ENCODE results near the gene ARHGEF7.

ARHGEF7 gene

DNA sequence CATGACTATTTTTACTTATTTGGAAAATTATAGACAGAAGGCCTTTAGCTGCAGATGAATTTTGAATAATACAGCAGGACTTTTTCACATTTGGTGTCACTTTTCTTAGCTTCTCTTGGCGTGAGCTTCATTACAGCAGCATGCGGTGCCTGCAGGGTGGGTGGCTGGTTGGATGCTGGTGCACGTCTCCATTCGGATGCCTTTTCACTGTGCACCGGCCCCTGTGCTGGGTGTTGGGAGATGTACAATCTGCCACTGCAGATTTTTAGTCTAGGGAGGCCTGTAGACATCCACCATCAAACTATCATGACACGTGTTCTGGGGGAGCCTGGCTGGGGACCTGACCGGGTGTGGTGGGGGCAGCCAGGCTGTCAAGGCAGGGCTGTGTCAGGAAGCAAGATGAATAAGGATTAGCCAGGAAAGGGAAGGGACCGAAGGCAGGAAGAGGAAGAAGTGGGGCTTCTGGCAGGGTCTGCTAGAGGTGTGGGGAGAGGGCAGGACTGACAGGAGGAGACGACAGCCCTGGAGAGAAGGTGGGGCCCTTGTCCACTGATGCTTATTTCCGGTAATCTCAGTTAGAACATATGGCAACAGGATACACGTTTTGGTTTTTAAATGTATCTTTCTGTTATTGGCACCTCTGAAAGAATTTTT is 88.8 kb downstream of the ARHGEF7 start:
- TF ChIP-seq, protein P1, sequence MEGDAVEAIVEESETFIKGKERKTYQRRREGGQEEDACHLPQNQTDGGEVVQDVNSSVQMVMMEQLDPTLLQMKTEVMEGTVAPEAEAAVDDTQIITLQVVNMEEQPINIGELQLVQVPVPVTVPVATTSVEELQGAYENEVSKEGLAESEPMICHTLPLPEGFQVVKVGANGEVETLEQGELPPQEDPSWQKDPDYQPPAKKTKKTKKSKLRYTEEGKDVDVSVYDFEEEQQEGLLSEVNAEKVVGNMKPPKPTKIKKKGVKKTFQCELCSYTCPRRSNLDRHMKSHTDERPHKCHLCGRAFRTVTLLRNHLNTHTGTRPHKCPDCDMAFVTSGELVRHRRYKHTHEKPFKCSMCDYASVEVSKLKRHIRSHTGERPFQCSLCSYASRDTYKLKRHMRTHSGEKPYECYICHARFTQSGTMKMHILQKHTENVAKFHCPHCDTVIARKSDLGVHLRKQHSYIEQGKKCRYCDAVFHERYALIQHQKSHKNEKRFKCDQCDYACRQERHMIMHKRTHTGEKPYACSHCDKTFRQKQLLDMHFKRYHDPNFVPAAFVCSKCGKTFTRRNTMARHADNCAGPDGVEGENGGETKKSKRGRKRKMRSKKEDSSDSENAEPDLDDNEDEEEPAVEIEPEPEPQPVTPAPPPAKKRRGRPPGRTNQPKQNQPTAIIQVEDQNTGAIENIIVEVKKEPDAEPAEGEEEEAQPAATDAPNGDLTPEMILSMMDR (conservative IDR thresholded peaks at IDR 0.05; ENCODE audit: control insufficient read depth, insufficient read depth, low read depth, low read length) = no peak
- H3K4me3 ChIP-seq (ENCODE audit: control insufficient read depth, low read depth, low read length) = peak overlapping the region; percentile 21

DNA sequence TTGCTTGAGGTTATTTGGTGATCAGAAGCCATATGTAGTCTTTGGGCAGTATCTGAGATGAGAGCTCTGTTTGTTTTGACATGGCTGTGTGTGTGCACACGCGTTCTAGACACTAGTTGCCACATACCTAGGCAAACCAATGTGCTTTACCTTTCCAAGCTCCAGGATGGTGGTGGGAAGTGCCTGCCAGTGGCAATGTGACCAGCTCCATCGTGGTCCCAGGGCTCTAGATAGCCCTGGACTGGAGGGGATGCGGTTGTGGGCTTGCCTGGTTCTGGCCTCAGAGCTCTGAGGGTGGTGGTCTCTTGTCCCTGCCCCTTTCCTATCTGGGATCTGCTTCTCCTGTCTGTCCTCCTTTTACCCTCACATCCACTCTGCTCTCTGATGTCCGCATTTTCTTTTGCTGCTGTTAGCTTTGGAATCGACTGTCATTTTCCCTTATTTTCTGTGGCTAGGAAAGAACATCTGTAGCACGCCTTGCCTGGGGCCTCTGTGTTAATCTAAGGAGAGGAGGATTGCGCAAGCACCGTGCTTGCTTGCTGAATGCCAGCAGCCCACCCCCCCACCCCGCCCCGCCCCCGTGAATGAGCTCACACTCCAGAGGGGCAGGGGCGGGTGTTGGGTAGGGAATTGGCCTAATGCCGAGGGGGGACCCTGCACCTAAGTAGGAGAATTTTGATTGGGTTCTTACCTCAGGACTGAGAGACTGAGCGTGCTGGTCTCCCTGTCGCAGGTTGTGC is 89.5 kb downstream of the ARHGEF7 start:
- H3K4me3 ChIP-seq (ENCODE audit: control insufficient read depth, low read depth, low read length) = peak overlapping the region; percentile 2
- TF ChIP-seq, protein P1 (conservative IDR thresholded peaks at IDR 0.05; ENCODE audit: control insufficient read depth, insufficient read depth, low read depth, low read length) = no peak
- DNase-seq (ENCODE audit: low read depth) = peak; percentile 80

More for the DNA sequence above, 88.8 kb downstream of the ARHGEF7 start:
- no peak for DNase-seq (ENCODE audit: low read depth)

DNA sequence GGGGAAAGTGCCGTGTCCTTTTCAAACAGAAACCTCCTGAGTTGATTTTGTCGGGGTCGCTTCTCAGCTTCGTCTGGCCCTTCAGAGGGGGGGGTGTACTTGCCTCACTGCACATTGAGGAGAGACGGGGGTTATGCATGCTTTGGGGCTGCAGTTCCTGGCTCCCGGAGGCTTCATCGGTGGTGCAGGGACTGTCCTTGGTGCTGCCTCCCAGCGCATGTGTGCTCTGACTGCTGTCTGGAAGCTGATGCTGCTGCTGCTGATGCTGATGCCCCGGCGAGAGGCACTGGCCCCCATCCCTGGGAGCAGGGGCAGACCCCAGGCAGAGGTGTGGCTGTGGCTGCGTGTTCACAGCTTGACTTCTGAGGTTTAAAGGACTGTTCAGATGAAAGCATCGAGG is 91.0 kb downstream of the ARHGEF7 start:
- TF ChIP-seq, protein P1 (conservative IDR thresholded peaks at IDR 0.05; ENCODE audit: control insufficient read depth, insufficient read depth, low read depth, low read length) = no peak
- no peak for DNase-seq (ENCODE audit: low read depth)
- H3K4me3 ChIP-seq (ENCODE audit: control insufficient read depth, low read depth, low read length) = no peak overlapping the region

DNA sequence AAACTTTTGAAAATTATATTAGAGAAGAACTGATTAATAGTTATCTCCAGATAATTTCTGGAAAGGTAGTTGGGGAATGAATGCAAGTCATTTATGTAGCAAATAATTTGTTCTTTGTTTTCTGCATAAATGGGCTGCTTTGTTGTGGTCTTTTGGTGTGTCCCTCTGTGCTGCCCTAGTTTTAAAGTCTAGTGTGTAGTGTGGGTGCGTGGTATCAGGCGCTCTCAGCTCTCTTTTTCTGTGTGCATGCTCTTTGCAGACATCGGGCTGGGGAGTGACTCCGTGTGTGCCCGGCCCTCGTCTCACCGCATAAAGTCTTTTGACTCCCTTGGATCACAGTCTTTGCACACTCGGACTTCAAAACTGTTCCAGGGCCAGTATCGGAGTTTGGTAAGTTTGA is 94.5 kb downstream of the ARHGEF7 start:
- TF ChIP-seq, protein P1 (conservative IDR thresholded peaks at IDR 0.05; ENCODE audit: control insufficient read depth, insufficient read depth, low read depth, low read length) = no peak
- H3K4me3 ChIP-seq (ENCODE audit: control insufficient read depth, low read depth, low read length) = no peak overlapping the region
- no peak for DNase-seq (ENCODE audit: low read depth)

DNA sequence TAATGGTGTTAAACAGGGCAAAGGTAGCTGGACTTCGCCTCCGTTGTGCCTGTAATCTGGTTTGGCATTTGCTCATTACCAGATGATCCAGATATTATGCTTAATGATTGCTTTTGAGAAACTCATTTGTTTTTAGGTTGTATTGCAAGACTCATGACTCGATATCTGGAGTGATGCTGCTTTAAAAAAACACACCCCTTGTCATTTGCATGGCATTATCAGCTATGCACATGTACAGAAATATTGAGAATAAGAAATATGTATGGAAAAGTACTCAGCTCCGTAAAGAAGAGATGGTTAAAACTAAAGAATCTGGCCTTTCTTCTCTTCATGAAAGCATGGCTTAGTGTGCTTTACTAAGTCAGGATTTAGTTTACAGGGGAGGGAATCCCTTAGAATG is 95.0 kb downstream of the ARHGEF7 start:
- TF ChIP-seq, protein P1 (conservative IDR thresholded peaks at IDR 0.05; ENCODE audit: control insufficient read depth, insufficient read depth, low read depth, low read length) = no peak
- peak overlapping the region; percentile 40 for H3K4me3 ChIP-seq (ENCODE audit: control insufficient read depth, low read depth, low read length)
- peak; percentile 25 for DNase-seq (ENCODE audit: low read depth)

DNA sequence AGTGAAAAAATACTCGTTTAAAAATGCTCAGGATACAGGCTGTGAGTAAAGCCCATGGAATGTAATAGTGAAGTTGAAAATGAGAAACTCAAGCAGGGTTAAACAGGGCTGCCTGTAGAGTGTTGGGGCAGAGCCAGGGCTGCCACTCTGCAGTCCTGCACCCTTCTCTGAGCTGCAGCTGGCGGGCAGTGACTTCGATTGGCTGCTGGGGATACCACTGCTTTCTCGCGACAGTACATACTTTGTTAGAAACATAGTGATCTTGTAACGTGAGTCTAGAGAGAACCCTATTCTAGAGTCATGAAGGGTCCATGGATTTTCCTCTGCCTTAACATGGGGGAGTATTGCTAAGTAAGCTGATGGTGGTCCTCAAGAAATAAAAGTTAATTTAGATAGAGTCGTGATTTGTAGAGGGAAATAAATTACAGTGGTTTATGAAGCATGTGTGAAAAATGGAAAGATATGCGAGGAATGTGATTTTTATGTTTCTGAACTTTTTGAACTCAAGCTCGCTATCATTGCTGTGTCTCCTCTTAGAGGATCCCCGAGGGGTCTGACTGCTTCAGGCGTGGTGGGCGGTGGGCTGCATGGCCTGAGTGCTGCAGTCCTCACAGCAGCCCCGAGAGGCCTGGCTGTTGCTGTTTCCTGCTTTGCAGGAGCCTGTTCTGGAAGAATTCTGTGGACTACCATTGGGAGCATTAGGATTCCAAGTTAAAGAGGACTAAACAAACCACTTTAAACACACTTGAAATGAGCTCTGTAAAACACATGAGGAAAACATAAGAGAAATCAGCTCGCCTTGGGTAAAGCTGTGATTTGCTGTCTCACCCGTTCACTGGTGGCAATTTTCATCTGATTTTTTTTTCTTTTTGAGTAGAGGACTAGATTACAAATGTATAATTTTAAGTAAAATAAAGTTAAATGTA is 95.7 kb downstream of the ARHGEF7 start:
- TF ChIP-seq, protein P1 (conservative IDR thresholded peaks at IDR 0.05; ENCODE audit: control insufficient read depth, insufficient read depth, low read depth, low read length) = no peak
- peak overlapping the region; percentile 40 for H3K4me3 ChIP-seq (ENCODE audit: control insufficient read depth, low read depth, low read length)
- peak; percentile 76 for DNase-seq (ENCODE audit: low read depth)
